Esophagus squamous epithelium (tissue), 4 donors: ENCODE measurements around the gene CYP3A5.
"Not testable (repeated sequence)": the region's sequence is repeated elsewhere in the genome, so short reads cannot be mapped to it uniquely, and the experiment has no call there.

Source experiments
- CTCF ChIP-seq, 6 experiments: fragments of 450-650 bp in 4 of 6; fragments of 200-600 bp in 2 of 6; sonication (generic) in 2 of 6; IDR thresholded peaks; one replicate each; pipeline ENCODE4 v1.5.1; 2016 to 2019; ENCODE audit warnings: antibody characterized with exemption in 6 of 6, mild to moderate bottlenecking in 4 of 6, moderate library complexity in 4 of 6
- POLR2A ChIP-seq, 4 donors: fragments of 450-650 bp; IDR thresholded peaks; one replicate each; pipeline ENCODE4 v1.6.1; 2017; ENCODE audit warnings: antibody characterized with exemption in 4 of 4, mild to moderate bottlenecking in 4 of 4, moderate library complexity in 3 of 4

GRCh38 chr7:99692563-99692962, 12.8 kb upstream of the CYP3A5 start:
- TF ChIP-seq CTCF, POLR2A (IDR thresholded peaks at IDR 0.05): not testable (repeated sequence)
